NCI-H226 (cell line): Measurements from ENCODE around the gene GCNT1.
"Not testable (repeated sequence)": the region's sequence is repeated elsewhere in the genome, so short reads cannot be mapped to it uniquely, and the experiment has no call there.

Experiments
- DNase-seq: peaks from one replicate; pipeline ENCODE4 v3.0.0-alpha.2; 2015

The GCNT1 gene

DNA sequence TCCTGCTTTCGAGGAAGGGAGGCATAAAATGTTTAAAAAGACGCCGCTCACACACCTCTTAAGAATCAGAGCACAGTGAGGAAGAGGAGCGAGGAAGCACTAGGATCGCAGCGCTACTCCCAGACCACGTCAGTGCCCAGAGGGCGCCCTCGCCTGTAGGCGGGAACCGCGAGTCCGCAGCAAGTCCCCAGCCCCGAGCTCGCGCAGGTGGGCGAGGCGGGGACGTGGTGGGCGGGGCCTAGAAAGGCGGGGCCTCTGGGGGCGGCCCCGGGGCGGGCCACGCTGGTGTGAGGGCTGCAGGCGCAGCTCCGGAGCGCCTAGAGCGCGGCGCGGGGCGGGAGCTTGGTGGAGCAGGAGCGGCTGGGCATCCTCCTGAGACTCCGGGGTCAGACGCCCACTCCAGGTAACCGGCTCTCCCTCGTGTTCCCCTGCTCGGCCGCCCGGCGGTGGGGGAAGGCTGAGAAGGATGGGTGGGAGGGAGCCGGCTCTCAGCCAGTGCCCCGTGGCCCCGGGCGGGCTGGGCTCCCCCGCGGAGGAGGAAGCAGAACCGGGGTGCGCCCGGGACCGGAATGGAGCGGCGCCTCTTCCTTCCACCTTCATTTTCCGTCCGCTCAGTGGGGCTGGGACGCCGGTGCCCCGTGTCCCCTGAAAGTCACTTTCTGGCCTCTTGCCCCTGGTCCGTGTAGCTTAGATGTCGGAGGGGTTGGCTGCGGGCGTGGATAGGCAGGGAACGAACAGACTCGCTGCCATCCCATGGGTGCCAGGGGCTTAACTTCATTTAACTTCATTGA, at the start of gene GCNT1:
Gene GCNT1, plus strand, starts transcription at position 280 of the 791 bp plus-strand sequence. CDS start 43,200 bp downstream, outside the sequence.
- DNase-seq = peak; percentile 91

DNA sequence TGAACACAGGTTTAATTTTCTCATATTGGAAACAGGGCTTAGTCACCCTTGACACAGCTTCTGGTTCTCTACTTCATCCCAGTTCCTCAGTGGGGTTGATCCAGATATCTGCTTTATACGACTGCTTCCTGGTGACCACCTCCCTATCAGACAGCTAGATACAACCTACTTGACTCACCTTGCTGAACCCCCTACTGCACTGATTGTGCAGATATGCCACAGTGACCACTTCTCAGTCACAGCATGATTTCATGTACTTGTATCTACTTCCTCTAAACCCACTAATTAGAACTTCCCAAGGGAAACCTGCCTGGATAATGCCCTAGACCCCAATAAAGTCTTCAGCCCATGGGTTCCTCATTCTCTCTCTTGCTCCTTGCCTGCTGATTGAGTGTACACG, 46.3 kb upstream of the GCNT1 start:
- no peak for DNase-seq

GRCh38 chr9:76413658-76414057, 45.3 kb upstream of the GCNT1 start:
- DNase-seq = no peak

DNA sequence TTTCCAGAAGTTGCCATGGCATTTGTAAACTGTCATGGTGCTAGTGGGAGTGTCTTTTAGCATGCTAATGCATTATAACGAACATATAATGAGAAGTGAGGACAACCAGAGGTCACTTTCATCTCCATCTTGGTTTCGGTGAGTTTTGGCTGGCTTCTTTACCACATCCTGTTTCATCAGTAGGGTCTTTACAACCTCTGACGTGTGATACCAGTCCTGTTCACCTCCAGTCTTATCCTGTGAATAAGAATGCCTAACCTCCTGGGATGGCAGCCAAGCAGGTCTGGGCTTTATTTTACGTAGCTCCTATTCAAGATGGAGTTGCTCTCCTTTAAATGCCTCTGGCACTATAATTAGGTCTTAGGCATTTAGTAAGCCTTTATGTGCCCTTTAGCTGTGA, 44.3 kb upstream of the GCNT1 start:
- peak; percentile 86 for DNase-seq

DNA sequence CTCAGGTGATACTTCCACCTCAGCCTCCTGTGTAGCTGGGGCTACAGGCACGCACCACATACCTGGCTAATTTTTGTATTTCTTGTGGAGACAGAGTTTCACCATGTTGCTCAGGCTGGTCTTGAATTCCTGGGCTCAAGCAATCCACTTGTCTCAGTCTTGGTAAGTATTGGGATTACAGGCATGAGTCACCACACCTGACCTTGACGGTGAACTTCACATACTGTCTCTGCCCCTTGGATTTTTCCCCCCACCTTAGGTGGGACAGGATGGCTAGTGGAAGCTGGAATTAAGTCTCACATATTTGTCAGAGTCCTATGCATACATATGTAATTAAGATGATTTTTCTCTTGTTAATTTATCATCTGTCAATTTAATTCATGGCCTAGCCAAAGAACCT, 43.8 kb upstream of the GCNT1 start:
- peak; percentile 60 for DNase-seq

DNA sequence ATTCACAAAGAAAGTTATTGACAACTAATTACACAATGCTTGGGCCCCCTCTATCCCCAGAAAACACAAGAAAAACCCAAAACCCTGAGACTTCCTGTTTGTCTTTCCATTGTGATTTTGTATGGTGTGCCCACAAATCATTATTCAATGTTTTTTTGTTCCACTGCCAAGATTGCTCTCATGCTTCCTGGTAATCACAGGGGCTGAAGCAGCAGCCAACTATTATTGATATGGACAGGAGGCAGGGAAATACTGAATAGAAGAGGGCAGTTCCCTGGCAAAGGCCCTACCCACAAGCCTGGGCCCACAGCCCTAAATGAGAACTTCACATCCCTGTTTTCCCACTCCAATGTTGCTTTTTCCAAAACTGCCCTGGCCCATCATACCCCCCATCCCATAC, 43.3 kb upstream of the GCNT1 start:
- DNase-seq = no peak

DNA sequence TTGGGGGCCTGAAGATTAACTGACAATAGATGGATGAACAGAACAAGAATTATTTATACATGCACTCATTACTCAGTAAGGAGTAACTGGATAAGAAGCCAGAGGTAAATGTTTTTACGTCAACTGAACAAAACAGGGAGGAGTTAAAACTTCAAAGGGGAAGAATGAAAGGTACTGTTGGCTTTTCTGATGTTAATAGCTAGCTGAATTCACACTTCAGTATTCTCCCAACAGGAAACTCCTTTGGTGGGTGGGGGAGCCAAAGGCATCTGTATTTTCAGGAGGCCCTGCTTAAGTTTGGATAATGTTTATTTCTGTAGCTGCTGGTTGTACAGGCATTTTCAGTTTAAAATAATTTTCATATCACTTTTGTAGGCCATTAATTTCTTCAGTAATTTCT, 41.6 kb upstream of the GCNT1 start:
- no peak for DNase-seq

DNA sequence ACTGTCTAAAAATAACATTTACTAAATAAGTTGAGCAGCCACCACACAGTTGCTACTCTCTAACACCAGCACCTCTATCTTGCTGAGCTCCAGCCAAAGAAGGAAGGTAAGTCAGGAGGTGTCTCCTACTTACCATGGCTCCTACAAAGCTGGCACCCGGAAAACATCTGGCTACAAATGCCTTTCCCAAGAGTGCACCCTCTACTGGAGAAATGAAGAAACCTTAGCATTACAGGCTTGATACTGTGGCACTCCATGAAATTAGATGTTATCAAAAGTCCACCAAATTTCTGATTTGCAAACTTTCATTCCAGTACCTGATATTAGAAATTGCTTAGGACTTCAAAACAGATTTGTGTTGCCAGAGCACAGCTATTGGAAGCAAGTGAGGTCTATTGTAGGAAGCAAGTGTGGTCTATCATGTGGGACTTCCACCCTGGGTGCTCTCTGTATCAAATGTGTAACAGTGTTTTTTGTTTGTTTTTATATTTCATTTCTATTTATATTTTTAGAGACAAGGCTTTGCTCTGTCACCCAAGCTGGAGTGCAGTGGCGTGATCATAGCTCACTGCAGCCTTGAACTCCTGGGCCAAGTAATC, 39.1 kb upstream of the GCNT1 start:
- no peak for DNase-seq

GRCh38 chr9:76423216-76424177, 35.5 kb upstream of the GCNT1 start:
- no peak for DNase-seq

DNA sequence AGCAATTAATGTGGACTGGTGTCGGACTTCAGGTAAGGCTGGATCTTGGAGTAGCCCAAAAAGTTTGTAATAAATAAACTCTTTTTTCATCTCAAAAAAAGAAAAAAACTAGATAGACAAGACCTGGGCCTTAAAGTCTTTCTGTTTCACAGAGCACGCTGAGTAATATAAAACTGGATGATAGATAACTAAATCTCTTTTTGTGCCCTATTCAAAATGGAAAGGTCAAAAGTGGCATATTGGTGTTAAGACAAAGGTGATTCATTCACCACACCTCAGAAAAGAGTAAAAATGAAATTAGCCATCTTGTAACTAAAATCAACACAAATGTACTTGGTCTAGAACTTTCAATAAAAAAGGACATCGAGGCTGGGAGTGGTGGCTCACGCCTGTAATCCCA, 34.5 kb upstream of the GCNT1 start:
- DNase-seq = no peak

- no peak for DNase-seq
Observed at GRCh38 chr9:76425677-76426453, 33.1 kb upstream of the GCNT1 start.

DNA sequence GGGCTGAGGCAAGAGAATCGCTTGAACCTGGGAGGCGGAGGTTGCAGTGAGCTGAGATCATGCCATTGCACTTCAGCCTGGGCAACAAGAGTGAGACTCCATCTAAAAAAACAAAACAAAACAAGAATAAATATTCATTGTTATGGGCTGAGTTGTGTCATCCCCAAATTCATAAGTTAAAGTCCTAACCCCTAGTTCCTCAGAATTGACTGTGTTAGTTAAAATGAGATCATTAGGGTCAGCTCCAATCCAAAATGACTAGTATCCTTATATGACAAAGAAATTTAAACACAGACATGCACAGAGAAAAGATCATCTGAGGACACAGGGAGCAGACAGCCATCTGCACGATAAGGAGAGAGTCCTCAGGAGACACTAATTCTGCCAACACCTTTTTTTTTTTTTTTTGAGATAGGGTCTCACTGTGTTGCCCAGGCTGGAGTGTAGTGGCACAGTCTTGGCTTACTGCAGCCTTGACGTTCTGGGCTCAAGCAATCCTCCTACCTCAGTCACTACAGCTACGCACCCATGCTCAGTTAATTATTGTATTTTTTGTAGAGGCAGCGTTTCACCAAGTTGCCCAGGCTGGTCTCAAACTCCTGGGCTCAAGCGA, 32.1 kb upstream of the GCNT1 start:
- DNase-seq = no peak

DNA sequence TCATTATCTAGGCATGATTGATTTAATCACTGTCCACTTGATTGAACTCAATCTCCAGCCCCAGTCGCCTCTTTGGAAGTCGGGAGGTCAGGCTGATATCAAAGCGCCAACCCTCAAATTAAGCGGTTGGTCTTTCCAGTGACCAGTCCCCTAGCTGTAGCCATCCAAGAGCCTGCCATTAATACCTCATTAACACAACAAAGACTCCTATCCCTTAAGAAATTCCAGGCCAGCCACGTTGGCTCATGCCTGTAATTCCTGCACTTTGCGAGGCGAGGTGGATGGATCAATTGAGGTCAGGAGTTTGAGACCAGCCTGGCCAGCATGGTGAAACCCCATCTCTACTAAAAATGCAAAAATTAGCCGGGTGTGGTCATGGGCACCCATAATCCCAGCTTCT, 27.4 kb upstream of the GCNT1 start:
- DNase-seq = no peak

GRCh38 chr9:76433406-76433805, 25.6 kb upstream of the GCNT1 start:
- no peak for DNase-seq

DNA sequence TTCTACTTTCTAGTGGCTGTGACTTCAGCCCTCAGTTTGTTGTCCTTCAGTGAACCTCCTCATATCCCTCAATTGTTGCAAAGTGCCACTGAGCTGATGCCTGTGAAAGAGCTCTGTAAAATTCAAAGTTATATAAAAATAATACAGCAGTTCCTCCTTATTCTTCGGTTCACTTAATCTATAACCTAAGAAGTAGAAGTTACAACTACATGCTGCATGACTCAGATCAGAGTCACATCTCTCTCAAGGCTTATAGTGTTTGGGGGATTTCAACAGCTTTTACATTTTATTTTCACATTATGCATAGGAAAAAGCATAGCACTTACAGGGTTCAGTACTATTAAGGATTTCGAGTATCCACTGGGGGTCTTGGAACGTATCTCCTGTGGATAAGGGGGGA, 25.1 kb upstream of the GCNT1 start:
- DNase-seq = peak; percentile 26

GRCh38 chr9:76434897-76435296, 24.1 kb upstream of the GCNT1 start:
- not testable (repeated sequence) for DNase-seq

GRCh38 chr9:76437017-76437699, 21.8 kb upstream of the GCNT1 start:
- not testable (repeated sequence) for DNase-seq

DNA sequence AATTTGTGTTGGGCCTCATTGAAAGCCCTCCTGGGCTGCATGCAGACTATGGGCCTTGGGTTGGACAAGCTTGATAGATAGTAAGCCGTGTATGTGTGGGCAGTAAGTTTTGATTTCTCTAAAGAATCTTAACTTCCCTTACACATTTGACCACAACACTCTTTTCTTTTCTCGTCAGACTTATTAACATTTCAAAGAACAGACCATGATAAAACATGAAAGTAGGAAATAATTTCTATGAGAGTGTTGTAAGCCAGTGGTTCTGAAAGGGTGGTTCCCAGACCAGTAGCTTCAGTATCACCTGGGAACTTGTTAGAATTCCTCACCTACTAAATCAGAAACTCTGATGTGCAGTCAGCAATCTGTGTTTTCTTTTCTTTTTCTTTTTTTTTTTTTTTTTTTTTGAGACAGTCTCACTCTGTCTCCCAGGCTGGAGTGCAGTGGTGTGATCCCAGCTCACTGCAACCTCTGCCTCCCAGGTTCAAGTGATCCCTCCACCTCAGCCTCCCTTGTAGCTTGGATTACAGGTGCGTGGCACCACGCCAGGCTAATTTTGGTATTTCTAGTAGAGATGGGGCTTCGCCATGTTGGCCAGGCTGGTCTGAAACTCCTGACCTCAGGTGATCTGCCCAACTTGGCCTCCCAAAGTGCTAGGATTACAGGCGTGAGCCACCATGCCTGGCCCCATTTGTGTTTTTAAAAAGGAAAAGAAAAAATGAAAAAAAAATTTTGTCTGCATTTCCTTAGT, 20.0 kb upstream of the GCNT1 start:
- DNase-seq = no peak

GRCh38 chr9:76441551-76442322, 17.2 kb upstream of the GCNT1 start:
- no peak for DNase-seq

- DNase-seq = no peak
Observed at GRCh38 chr9:76443887-76444286, 15.1 kb upstream of the GCNT1 start.
